Mucosa of stomach (tissue), 1 donor: Measurements from ENCODE around the gene STK32C.
"Not testable (repeated sequence)": the region's sequence is repeated elsewhere in the genome, so short reads cannot be mapped to it uniquely, and the experiment has no call there.

Experiments
- H3K27me3 ChIP-seq: one replicate; pipeline ENCODE4 v1.7.0; 2013; ENCODE audit warnings: mild to moderate bottlenecking, low read length; ENCODE audit not compliant: control insufficient read depth, insufficient read depth
- H3K36me3 ChIP-seq: one replicate; pipeline ENCODE4 v1.7.0; 2013; ENCODE audit warnings: low read length; ENCODE audit not compliant: control insufficient read depth, insufficient read depth
- H3K4me1 ChIP-seq: one replicate; pipeline ENCODE4 v1.7.0; 2013; ENCODE audit warnings: mild to moderate bottlenecking, low read length; ENCODE audit not compliant: control insufficient read depth, insufficient read depth
- H3K4me3 ChIP-seq: one replicate; pipeline ENCODE4 v1.7.0; 2013; ENCODE audit warnings: low read length
- H3K9ac ChIP-seq: one replicate; pipeline ENCODE4 v1.7.0; 2013; ENCODE audit warnings: mild to moderate bottlenecking, low read length, moderate library complexity
- H3K9me3 ChIP-seq: one replicate; pipeline ENCODE4 v1.7.0; 2013; ENCODE audit warnings: mild to moderate bottlenecking, low read length, moderate library complexity; ENCODE audit not compliant: control insufficient read depth
- donor health status: Pancreatic carcinoma.

The STK32C gene

DNA sequence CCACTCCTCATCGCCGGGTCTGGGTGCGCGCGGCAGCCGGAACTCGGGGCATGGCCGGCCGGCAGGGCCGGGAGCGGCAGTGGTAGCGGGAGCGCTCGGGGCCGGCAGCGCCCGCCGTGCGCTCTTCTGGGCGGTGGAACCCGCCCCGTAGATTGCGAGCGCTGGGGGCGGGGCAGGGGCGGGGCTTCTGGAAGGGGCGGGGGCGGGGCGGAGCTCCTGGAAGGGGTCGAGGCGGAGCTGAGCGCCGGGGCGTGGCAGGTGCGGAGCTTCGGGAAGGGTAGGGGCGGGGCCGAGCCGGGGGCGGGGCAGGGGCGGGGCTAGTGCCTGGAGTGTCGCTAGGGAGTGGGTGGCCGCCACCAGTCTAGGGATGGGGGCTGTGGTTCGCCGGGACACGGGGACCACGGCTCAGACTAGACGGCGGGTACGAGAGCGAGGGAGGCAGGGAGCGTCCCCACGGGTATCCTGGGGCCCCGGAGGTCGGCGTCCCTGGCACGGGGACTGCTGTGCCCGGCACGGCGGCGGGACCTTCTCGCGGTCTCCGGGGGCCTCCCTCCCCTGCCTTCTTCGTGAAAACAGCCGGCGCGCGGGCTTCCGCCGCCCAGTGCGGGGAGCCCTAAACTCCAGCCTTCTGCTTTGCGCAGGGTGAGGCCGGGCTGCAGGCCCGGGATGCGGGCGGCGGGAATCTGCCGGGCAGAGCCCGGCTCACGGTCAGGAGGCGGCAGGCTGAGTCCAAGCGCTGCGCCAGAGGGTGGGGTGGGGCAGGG is at the start of gene STK32C:
Gene STK32C, minus strand, starts transcription at position 128 of the 764 bp plus-strand sequence. Its CDS starts 117 bp downstream, at position 11.
- Histone ChIP-seq H3K4me1 (peaks cover 9% of the 10 kb centered on the region), H3K36me3 (no peaks in the 10 kb centered on the region), H3K9me3 (no peaks in the 10 kb centered on the region), H3K4me3 (no peak within 1 kb of the TSS), H3K27me3 (peaks cover 18% of the 10 kb centered on the region), H3K9ac (no peak within 1 kb of the TSS)

DNA sequence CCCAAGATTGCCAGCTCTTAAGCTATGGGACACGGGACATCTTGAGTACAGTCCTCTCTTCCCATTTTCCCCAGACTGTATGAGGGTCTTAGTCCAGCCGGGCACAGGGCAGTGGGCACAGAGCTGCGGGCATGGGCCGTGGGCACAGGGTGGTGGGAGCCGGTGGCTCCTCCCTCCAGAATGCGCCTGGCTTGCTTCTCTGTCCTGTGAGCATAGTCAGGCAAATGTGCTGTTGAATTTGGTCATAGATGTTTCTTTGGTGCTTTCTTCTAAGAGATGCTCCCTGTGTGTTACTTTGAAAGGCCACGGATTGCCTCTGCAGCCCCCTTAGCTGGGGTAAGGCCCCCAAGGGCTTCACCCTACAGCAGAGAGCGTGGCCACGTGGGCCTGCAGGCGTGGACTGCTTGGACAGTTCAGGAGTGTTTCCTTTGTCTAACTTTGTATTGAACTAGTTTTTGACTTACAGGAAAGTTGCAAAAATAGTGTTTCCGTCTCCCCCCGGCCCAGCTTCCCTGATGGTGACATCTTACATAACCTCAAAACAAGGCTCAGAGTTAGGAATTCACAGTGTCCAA is 49.0 kb upstream of the STK32C start:
- Histone ChIP-seq H3K36me3 (no peaks in the 10 kb centered on the region), H3K9me3 (no peaks in the 10 kb centered on the region), H3K4me1 (no peaks in the 10 kb centered on the region), H3K4me3 (no peak overlapping the region), H3K27me3 (no peaks in the 10 kb centered on the region), H3K9ac (no peak overlapping the region)

DNA sequence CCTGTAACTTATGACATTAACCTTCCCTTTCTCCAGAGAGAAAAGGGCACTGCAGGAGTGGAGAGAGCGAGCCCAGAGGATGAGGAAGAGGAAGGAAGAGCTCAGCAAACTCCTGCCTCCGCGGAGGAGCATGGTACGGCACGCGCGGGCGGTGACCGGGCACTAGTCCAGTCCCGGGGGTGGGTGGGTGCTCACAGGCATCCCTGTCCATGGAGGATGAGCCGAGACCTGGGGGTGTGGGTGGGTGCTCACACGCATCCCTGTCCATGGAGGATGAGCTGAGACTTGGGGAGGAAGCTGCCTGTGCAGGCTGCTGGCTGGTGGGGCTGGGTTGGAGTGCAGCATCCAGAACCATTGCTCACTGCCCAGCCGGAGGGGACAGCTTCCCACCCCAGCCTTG is 48.0 kb upstream of the STK32C start:
- no peaks in the 10 kb centered on the region for H3K36me3 ChIP-seq
- H3K9me3 ChIP-seq: no peaks in the 10 kb centered on the region
- H3K4me3 ChIP-seq: no peak overlapping the region
- H3K4me1 ChIP-seq: no peaks in the 10 kb centered on the region
- H3K9ac ChIP-seq: no peak overlapping the region
- no peaks in the 10 kb centered on the region for H3K27me3 ChIP-seq

DNA sequence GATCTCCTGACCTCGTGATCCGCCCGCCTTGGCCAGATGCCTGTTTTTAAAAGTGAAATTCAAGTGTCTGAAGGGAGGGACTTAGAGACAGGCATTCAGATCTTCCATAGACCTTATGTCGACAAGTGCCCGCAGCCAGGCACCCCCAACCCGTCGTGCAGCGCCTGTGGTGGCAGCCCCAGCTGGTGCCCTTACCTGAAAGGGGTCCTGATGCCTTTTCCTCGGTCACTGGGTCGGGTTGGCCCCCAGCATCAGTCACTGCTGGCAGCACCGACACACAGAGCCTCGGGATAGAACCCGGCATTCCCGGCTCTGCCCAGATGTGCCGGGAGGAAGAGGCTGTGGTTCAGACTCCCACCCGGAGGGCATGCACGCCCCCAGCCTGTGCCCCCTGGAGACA is 47.5 kb upstream of the STK32C start:
- no peaks in the 10 kb centered on the region for H3K9me3 ChIP-seq
- no peaks in the 10 kb centered on the region for H3K36me3 ChIP-seq
- H3K27me3 ChIP-seq: no peaks in the 10 kb centered on the region
- H3K4me1 ChIP-seq: no peaks in the 10 kb centered on the region
- H3K4me3 ChIP-seq: no peak overlapping the region
- H3K9ac ChIP-seq: no peak overlapping the region

DNA sequence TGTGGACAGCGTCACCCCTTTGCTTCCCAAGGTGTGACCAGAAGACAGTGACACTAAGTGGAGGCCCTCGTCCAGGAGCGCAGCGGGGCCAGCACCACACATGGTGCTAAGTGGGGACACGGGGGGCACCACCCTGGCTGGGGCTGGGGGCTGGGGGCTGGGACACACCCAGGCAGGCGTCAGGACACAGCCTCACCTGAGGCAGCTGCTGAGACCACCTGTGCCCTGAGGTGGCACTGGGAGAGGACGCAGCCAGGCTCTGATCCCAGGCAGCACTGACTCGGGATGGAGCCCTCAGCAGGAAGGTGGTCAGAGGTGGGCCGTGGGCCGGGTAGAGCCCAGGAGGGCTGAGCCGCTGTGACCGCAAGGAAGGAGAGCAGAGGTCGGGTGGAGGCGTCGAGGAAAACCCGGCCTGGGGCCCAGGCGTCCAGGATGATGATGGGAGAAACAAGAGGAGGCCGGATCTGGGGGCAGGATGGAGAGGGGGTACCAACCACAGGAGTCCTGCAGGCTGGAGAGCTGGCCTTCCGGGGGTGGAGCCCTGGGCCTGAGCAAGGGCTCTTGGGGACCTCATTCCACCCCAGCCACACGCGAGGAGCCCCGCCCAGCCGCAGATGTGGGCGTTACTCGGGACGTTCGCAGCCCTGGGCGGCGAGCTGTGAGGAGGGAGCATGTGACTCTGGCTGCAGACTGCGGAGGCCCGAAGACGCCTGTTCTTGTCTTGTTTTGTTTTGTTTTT is 46.8 kb upstream of the STK32C start:
- H3K9me3 ChIP-seq: no peaks in the 10 kb centered on the region
- no peak overlapping the region for H3K4me3 ChIP-seq
- H3K4me1 ChIP-seq: no peaks in the 10 kb centered on the region
- no peaks in the 10 kb centered on the region for H3K36me3 ChIP-seq
- no peak overlapping the region for H3K9ac ChIP-seq
- no peaks in the 10 kb centered on the region for H3K27me3 ChIP-seq

DNA sequence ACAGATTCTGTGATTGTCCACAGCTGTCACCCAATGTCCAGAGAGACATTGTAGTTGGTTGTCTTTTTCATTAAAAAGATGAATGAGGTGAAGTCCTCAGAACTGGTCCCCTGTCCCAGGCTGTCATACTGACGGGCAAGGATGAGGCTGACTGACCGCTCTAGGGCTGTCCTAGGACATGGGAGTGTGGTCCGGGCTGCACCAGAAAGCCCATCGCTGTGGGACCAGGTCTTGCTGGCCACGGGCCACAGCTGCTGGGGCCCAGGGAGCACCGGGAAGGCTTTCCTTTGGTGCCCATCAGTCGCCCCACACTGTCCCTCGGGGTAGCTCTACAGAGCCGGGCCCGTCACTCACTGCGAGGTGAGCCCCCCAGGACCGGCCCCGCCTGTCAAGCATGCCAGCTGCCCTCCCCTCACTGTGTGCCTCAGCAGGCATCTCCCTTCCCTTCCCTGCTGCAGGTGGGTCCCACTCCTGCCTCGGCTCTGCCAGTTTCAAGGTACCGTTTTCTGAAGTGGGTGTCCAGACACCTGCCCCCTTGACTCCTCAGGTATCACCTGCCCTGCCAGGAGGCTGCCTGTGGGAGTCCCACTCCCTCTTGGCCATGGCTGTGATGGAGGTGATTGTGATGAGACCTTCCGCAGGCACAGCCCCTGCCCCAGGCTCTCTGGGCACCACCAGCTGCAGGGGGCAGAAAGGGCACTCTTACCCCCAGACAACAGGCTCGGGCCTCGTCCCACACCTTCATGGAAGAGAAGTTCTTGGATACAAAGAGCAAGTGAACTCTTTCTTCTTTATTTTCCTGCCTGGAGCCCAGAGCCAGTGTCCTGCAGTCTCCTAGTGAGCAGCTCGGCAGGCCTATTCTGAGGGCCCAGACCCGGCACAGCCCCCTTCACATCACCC is 46.0 kb upstream of the STK32C start:
- H3K9ac ChIP-seq: no peak overlapping the region
- no peaks in the 10 kb centered on the region for H3K4me1 ChIP-seq
- H3K4me3 ChIP-seq: no peak overlapping the region
- H3K36me3 ChIP-seq: no peaks in the 10 kb centered on the region
- H3K27me3 ChIP-seq: no peaks in the 10 kb centered on the region
- H3K9me3 ChIP-seq: no peaks in the 10 kb centered on the region

DNA sequence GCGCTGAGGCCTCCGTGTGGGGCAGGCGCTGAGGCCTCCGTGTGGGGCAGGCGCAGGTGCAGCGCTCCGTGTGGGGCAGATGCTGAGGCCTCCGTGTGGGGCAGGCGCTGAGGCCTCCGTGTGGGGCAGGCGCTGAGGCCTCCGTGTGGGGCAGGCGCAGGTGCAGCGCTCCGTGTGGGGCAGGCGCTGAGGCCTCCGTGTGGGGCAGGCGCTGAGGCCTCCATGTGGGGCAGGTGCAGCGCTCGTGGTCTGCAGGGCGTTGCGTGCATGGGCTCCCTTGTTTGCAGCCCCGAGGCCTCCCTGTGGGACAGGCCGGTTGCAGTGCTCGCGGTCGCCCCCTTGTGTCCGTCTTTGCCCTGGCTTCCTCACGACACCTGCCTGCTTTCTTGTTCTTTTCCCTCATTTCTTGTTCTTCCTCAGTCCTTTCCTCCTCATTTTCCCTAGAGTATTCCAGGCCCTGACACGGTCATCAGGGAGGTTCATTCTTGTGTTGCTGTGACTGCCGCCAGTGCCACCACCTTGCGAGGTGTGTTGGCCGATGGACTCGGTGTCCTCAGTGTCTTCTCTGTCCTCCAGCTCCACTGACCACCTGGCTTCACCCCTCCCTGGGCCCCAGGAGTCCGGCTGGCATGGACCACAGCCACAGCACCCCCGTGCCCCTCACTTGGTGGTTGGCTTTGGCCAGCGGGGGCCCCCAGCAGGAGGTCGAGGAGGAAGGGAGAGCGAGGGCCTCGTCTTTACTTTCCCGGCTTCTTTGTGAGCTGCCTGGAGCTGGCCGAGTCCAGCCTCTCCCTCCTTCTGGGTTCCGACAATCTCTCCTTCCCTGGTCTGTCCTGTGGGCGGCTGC is 44.9 kb upstream of the STK32C start:
- H3K9ac ChIP-seq, H3K4me1 ChIP-seq, H3K4me3 ChIP-seq, H3K36me3 ChIP-seq, H3K27me3 ChIP-seq, H3K9me3 ChIP-seq: not testable (repeated sequence)

DNA sequence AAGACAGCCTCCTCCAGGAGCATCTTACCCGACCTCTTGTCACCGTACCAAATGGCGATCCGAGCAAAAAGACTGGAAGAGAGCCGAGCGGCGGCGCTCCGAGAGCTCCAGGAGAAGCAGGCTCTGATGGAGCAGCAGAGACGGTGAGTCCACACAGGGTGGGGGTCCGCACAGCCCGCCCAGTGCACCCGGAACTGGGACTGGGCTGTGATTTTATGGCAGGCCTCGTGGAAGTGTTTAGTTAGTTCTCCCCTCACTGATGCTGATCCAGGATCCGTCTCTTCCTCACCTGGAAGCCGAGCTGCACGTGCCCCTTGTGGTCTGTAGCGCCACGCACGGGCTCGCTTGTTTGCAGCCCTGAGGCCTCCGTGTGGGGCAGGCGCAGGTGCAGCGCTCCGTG is 43.9 kb upstream of the STK32C start:
- Histone ChIP-seq H3K4me1 (no peaks in the 10 kb centered on the region), H3K9me3 (no peaks in the 10 kb centered on the region), H3K27me3 (no peaks in the 10 kb centered on the region), H3K36me3 (no peaks in the 10 kb centered on the region), H3K4me3 (no peak overlapping the region), H3K9ac (no peak overlapping the region)

DNA sequence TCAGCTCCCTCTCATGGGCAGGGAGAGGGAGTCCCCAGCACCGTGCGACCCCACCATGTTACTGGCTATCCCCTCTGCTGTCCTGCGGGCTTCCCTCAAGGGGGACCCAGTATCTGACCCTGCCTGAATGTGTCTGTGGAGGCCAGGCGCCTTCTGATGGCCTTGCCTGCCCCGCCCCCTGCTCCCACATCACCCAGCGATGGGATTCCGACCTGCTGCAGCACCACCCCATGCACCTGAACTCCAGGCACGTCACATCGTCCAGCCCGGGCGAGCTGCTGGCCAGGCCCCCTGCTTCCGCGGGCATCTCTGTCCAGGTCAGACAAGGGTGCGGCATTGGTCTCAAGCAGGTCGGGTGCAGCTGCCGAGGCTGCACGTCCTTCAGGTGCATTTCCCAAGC is 43.2 kb upstream of the STK32C start:
- Histone ChIP-seq H3K36me3 (no peaks in the 10 kb centered on the region), H3K4me1 (no peaks in the 10 kb centered on the region), H3K4me3 (no peak overlapping the region), H3K9me3 (no peaks in the 10 kb centered on the region), H3K27me3 (no peaks in the 10 kb centered on the region), H3K9ac (no peak overlapping the region)

DNA sequence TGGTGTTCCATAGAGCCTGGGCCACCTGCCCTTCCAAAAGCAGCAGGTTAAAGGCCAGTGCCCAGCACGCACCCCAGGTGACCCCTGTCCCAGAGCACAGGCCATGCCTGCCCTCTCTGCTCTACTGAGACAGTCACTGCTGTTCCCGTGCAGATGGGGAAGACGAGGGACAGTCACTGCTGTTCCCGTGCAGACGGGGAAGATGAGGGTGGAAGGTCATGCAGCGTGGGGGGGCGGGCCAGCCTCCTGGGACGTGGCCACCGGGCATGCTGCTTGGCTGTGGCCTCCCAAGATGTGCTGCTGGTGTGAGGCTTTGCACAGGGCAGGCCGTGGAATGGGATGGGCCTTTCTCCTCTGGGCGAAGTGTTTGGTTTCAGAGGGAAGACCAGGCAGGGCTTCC is 42.6 kb upstream of the STK32C start:
- H3K27me3 ChIP-seq: no peaks in the 10 kb centered on the region
- no peaks in the 10 kb centered on the region for H3K36me3 ChIP-seq
- H3K9me3 ChIP-seq: no peaks in the 10 kb centered on the region
- H3K4me1 ChIP-seq: no peaks in the 10 kb centered on the region
- H3K9ac ChIP-seq: no peak overlapping the region
- no peak overlapping the region for H3K4me3 ChIP-seq

DNA sequence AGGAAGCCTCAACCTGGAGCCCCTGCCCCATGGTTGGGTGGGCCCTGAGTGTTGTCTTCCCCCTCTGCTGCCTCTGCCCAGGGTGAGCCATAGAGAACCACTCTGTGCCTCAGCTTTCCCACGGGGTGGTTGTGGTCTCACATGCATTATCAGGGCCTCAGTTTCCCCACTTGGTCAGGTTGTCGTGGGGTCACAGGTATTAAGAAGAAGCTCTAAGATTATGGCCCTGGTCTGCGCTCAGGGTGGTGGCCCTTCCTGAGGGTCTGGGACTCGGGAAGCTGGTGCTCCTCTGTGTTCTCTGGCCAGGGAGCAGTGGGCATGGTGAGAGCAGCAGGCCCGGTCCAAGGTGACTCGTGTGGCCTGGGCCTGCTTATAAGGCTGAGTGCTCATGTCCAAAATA is 42.0 kb upstream of the STK32C start:
- Histone ChIP-seq H3K36me3 (no peaks in the 10 kb centered on the region), H3K9ac (no peak overlapping the region), H3K27me3 (no peaks in the 10 kb centered on the region), H3K4me1 (no peaks in the 10 kb centered on the region), H3K9me3 (no peaks in the 10 kb centered on the region), H3K4me3 (no peak overlapping the region)
